ENCODE measurements around the gene ADGRD1. TPM values are rescaled to one million over a fixed set of nuclear protein-coding genes. Genes with fewer than 3 reads are reported as not detected.

Gene ADGRD1
- total RNA-seq, 1 donor from 2014 or later = 4.0 TPM

- DNase-seq (ENCODE audit: low spot score, unreplicated experiment) = no peak
- Mint-ChIP-seq H3K27me3 (peaks cover 5% of the 10 kb centered on the region), H3K9me3 (ENCODE audit: low read depth) (no peaks in the 10 kb centered on the region), H3K27ac (no peak overlapping the region), H3K36me3 (ENCODE audit: insufficient read depth) (no peaks in the 10 kb centered on the region), H3K4me3 (ENCODE audit: low read depth) (no peak overlapping the region), H3K4me1 (ENCODE audit: low read depth) (no peaks in the 10 kb centered on the region)
- TF ChIP-seq CTCF (IDR thresholded peaks at IDR 0.05; ENCODE audit: unreplicated experiment) = no peak
Measured at GRCh38 chr12:131141514-131141913, 187.8 kb downstream of the ADGRD1 start.

DNA sequence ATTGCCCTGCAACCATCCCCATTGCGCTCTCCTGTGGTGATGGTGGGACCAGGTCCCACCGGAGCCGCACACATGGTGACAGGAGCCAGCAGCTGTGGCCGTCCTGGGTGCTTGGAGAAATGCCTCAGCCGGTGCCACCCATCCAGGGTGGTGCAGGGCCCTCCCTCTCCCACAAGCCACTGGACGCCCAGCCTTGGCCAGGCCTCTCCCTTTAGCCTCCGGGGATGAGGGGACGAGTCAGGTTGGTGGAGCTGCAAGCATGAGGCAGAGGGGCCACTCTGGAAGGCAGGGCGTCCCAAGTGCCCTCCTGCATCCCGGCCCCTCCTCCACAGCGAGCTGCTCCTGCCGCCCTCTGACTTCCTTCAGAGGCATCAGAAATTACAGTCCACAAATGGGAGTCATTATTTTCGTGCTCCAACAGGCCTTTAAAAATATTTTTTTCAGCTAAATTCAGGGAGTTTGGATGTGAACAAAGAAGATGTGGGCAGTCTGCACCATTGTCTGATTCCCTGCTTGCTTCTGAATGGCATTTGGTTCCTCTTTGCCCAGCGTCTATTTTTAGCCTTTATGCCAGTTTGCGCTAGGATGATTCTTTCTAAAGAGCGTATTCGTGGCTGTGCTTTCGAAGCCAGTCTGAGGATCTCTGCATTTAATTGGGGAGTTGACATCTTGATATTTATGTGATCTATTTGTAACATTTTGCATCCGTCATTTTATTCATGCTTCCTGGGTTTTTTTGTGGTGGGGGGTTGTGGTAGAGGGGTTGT lies 189.4 kb downstream of the ADGRD1 start:
- Mint-ChIP-seq H3K36me3 (ENCODE audit: insufficient read depth) (no peaks in the 10 kb centered on the region), H3K27ac (no peak overlapping the region), H3K27me3 (peaks cover under 1% of the 10 kb centered on the region), H3K4me1 (ENCODE audit: low read depth) (no peaks in the 10 kb centered on the region), H3K9me3 (ENCODE audit: low read depth) (no peaks in the 10 kb centered on the region), H3K4me3 (ENCODE audit: low read depth) (no peak overlapping the region)
- no peak for DNase-seq (ENCODE audit: low spot score, unreplicated experiment)
- TF ChIP-seq CTCF (IDR thresholded peaks at IDR 0.05; ENCODE audit: unreplicated experiment) = no peak

DNA sequence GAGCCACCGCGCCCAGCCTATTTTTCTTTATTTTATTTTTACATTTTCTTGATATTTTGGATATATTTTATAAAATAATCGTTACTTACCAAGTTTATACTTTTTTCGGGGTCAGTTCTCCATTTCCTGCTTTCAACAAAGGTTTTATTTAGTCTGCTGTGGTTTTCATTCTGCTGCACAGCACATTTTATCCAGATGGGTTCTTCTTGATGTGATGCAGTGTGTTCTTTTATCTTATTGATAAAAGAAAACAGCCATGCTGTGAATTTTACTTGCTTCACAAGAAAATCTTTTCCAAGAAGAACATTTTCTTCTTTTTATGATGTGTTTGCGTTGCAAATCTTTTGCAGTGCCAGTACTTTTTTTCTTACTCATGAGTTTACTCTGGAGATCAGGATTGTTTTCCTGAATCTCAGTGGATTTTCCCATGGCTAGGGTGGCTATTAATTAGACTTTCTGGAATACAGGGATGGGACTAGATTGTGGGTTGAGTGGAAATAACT lies 192.5 kb downstream of the ADGRD1 start:
- peaks cover 11% of the 10 kb centered on the region for H3K27me3 Mint-ChIP-seq
- no peak for TF ChIP-seq CTCF (IDR thresholded peaks at IDR 0.05; ENCODE audit: unreplicated experiment)
- H3K9me3 Mint-ChIP-seq (ENCODE audit: low read depth) = no peaks in the 10 kb centered on the region
- no peak overlapping the region for H3K4me3 Mint-ChIP-seq (ENCODE audit: low read depth)
- no peak for DNase-seq (ENCODE audit: low spot score, unreplicated experiment)
- no peak overlapping the region for H3K27ac Mint-ChIP-seq
- H3K36me3 Mint-ChIP-seq (ENCODE audit: insufficient read depth) = no peaks in the 10 kb centered on the region
- H3K4me1 Mint-ChIP-seq (ENCODE audit: low read depth) = no peaks in the 10 kb centered on the region

DNA sequence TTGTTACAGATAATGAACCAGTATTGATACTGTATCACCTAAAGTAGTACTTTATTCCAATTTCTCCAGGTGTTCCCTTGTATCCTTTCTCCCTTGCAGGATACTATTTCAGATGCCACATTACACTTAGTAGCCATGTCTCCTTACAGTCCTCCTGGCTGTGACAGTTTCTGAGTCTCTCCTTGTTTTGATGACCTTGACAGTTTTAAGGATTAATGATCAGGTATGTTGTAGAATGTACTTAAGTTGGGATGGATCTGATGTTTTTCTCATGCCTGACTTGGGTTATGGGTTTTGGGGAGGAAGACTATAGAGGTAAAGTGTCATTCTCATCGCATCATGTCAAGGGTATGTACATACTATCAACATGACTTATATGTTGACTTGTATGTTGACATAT lies 193.6 kb downstream of the ADGRD1 start:
- Mint-ChIP-seq H3K4me1 (ENCODE audit: low read depth) (no peaks in the 10 kb centered on the region), H3K4me3 (ENCODE audit: low read depth) (no peak overlapping the region), H3K36me3 (ENCODE audit: insufficient read depth) (no peaks in the 10 kb centered on the region), H3K9me3 (ENCODE audit: low read depth) (no peaks in the 10 kb centered on the region), H3K27ac (no peak overlapping the region), H3K27me3 (peaks cover 15% of the 10 kb centered on the region)
- DNase-seq (ENCODE audit: low spot score, unreplicated experiment) = no peak
- TF ChIP-seq CTCF (IDR thresholded peaks at IDR 0.05; ENCODE audit: unreplicated experiment) = no peak

DNA sequence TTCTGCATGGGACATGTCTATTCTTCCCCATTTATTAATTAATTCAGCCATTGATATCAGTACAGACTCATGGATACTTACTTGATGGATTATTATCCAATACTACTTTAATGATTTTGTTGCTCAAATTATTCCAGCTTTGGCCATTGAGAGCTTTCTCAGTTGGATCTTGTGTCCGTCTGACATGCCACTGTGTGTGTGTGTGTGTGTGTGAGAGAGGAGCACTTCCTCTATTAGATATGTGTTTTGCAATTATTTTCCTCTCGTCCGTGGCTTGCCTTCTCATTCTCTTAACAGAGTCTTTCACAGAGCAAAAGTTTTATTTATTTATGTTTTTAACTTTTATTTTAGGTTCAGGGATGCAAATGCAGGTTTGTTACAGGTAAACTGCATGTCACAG lies 194.2 kb downstream of the ADGRD1 start:
- no peaks in the 10 kb centered on the region for H3K36me3 Mint-ChIP-seq (ENCODE audit: insufficient read depth)
- peaks cover 18% of the 10 kb centered on the region for H3K27me3 Mint-ChIP-seq
- DNase-seq (ENCODE audit: low spot score, unreplicated experiment) = no peak
- TF ChIP-seq CTCF (IDR thresholded peaks at IDR 0.05; ENCODE audit: unreplicated experiment) = no peak
- no peaks in the 10 kb centered on the region for H3K4me1 Mint-ChIP-seq (ENCODE audit: low read depth)
- H3K9me3 Mint-ChIP-seq (ENCODE audit: low read depth) = no peaks in the 10 kb centered on the region
- H3K27ac Mint-ChIP-seq = no peak overlapping the region
- H3K4me3 Mint-ChIP-seq (ENCODE audit: low read depth) = no peak overlapping the region
